ENCODE data around the gene FAM98A. TPM values are rescaled to one million over a fixed set of nuclear protein-coding genes. Genes with fewer than 3 reads are reported as not detected.

Gene FAM98A
- total and polyA plus RNA-seq, 2 of the 4 experiments (the other 2 are of a cell fraction): 113 to 131 TPM

GRCh38 chr2:33588232-33588631 lies 10.9 kb downstream of the FAM98A start:
- no peak overlapping the region for H3K56ac ChIP-seq (ENCODE audit: extremely low read depth, insufficient read depth, low read length)
- dilution Hi-C loops (cut with HindIII; ENCODE audit: low sequenced_read_pairs, unreplicated experiment) (no loop called here), in situ Hi-C loops (cut with MboI; ENCODE audit: low sequenced_read_pairs) (no loop called here), intact Hi-C loops (cut with micrococcal nuclease) (loop anchor here (5.0 to 10.0 kb wide), 4 partner anchors 453 to 623 kb away; no protein-coding TSS in a partner anchor)
- H4K5ac ChIP-seq (ENCODE audit: low read depth, low read length): no peak overlapping the region
- ChIA-PET POLR2A (ENCODE audit: unreplicated experiment) (no interaction called here), CTCF (no interaction called here)
- no peak overlapping the region for H3K18ac ChIP-seq (ENCODE audit: low read depth, low read length)
- no peak overlapping the region for H3K4me2 ChIP-seq (ENCODE audit: low read depth, low read length)
- H3K4me3 ChIP-seq (ENCODE audit: insufficient read depth, low read depth, low read length): no peak overlapping the region
- peaks cover 6% of the 10 kb centered on the region; the same call in 1 of the 2 replicates for H3K9me1 ChIP-seq (ENCODE audit: insufficient read depth, low read length)
- H3K36me3 ChIP-seq (ENCODE audit: control insufficient read depth, insufficient read depth, low read length): peaks cover 38% of the 10 kb centered on the region
- no peak overlapping the region for H2BK20ac ChIP-seq (ENCODE audit: low read depth, low read length)
- no peak overlapping the region for H3K23ac ChIP-seq (ENCODE audit: low read depth, low read length)
- no peak overlapping the region for H2AFZ ChIP-seq (replicated peaks; ENCODE audit: low read length, poor library complexity)
- peaks cover 29 to 35% of the 10 kb centered on the region in 2 experiments for H3K79me1 ChIP-seq (ENCODE audit: low read depth in 1 of 2, low read length in 2 of 2)
- no peak overlapping the region for H3K27ac ChIP-seq (ENCODE audit: insufficient read depth, low read length)
- H4K91ac ChIP-seq (ENCODE audit: insufficient read depth, low read depth, low read length): no peak overlapping the region
- no peak overlapping the region for H2BK15ac ChIP-seq (ENCODE audit: low read depth, low read length)
- H2AK9ac ChIP-seq (replicated peaks; ENCODE audit: low read depth, low read length, poor library complexity): no peak overlapping the region
- no CpG with 5 or more reads among the region's 2 CpGs for WGBS, 2 experiments (ENCODE audit: extremely low coverage in 2 of 2, insufficient read length in 1 of 2)
- no peak overlapping the region for H2BK120ac ChIP-seq (ENCODE audit: low read depth, low read length)
- no peak overlapping the region for H3K9ac ChIP-seq (ENCODE audit: low read depth, low read length)
- no peak overlapping the region for H2BK5ac ChIP-seq (ENCODE audit: low read depth, low read length, poor library complexity, severe bottlenecking)
- no peaks in the 10 kb centered on the region for H3K27me3 ChIP-seq (ENCODE audit: control insufficient read depth, insufficient read depth, low read length)
- H4K20me1 ChIP-seq (ENCODE audit: insufficient read depth, low read length): peaks cover 9% of the 10 kb centered on the region; the same call in 1 of the 2 replicates
- no peak overlapping the region for H3K14ac ChIP-seq (replicated peaks; ENCODE audit: low read depth, low read length)
- H3K4me1 ChIP-seq (ENCODE audit: control insufficient read depth, insufficient read depth, low read length): peaks cover 4% of the 10 kb centered on the region; the same call in 1 of the 2 replicates
- no peak overlapping the region for H3K4ac ChIP-seq (ENCODE audit: low read depth, low read length)
- no peaks in the 10 kb centered on the region for H3K9me3 ChIP-seq (ENCODE audit: control insufficient read depth, insufficient read depth, low read length)
- DNase-seq: peak; percentile 21
- H2AK5ac ChIP-seq (ENCODE audit: low read depth, low read length): no peak overlapping the region
- no TSS peak for BruUV-seq (replicated peaks)
- ATAC-seq (ENCODE audit: low read depth): no peak
- no peak for TF ChIP-seq BHLHE40 (IDR thresholded peaks at IDR 0.05; ENCODE audit: low read depth, low read length)
- TF ChIP-seq MAFK (IDR thresholded peaks at IDR 0.05; ENCODE audit: low read depth, low read length): no peak
- no peak for TF ChIP-seq MXI1 (IDR thresholded peaks at IDR 0.05; ENCODE audit: borderline replicate concordance, low read depth, low read length)
- TF ChIP-seq CEBPB (IDR thresholded peaks at IDR 0.05; ENCODE audit: low read depth, low read length): no peak
- TF ChIP-seq CTCF (conservative IDR thresholded peaks at IDR 0.05; ENCODE audit: low read depth, low read length): no peak
- no peak for TF ChIP-seq CHD1 (IDR thresholded peaks at IDR 0.05; ENCODE audit: low read depth, low read length)
- no peak for TF ChIP-seq POLR2A (IDR thresholded peaks at IDR 0.05; ENCODE audit: low read depth, low read length)
- no peak for TF ChIP-seq USF2 (IDR thresholded peaks at IDR 0.05; ENCODE audit: low read depth, low read length)
- no peak for TF ChIP-seq ELK1 (IDR thresholded peaks at IDR 0.05; ENCODE audit: borderline replicate concordance, low read depth, low read length)
- TF ChIP-seq NFE2L2 (IDR thresholded peaks at IDR 0.05; ENCODE audit: low read depth, low read length): no peak
- no peak for TF ChIP-seq MAZ (IDR thresholded peaks at IDR 0.05; ENCODE audit: borderline replicate concordance, low read depth, low read length)
- TF ChIP-seq RAD21 (IDR thresholded peaks at IDR 0.05; ENCODE audit: low read length): no peak
- no peak for TF ChIP-seq FOS (IDR thresholded peaks at IDR 0.05; ENCODE audit: low read depth, low read length)
- TF ChIP-seq SMC3 (IDR thresholded peaks at IDR 0.05; ENCODE audit: low read depth, low read length): no peak
- H4K8ac ChIP-seq (ENCODE audit: low read depth in 2 of 2, low read length in 2 of 2): no peak overlapping the region

Data from IMR-90 (cell line).